Left renal cortex interstitium (tissue), 4 donors: ENCODE measurements around the gene CHRDL2. TPM values are rescaled to one million over a fixed set of nuclear protein-coding genes. Genes with fewer than 3 reads are reported as not detected.
"Not testable (repeated sequence)": the region's sequence is repeated elsewhere in the genome, so short reads cannot be mapped to it uniquely, and the experiment has no call there.

Source experiments
- DNase-seq, 4 donors: peaks; one replicate each; pipeline ENCODE4 v3.0.0-alpha.2; 2013; ENCODE audit warnings: low read depth in 4 of 4, low spot score in 2 of 4, missing footprints in 1 of 4
- polyA plus RNA-seq, 4 donors: library from polyadenylated mRNA; unstranded; fragments of 120-200 nt; gene quantifications; one replicate each; pipeline ENCODE4 v1.2.1, GENCODE V29; 2013; ENCODE audit not compliant: insufficient read length in 4 of 4

CHRDL2 gene
- polyA plus RNA-seq, 4 donors: 0.19 to 0.99 (median 0.54) TPM

DNA sequence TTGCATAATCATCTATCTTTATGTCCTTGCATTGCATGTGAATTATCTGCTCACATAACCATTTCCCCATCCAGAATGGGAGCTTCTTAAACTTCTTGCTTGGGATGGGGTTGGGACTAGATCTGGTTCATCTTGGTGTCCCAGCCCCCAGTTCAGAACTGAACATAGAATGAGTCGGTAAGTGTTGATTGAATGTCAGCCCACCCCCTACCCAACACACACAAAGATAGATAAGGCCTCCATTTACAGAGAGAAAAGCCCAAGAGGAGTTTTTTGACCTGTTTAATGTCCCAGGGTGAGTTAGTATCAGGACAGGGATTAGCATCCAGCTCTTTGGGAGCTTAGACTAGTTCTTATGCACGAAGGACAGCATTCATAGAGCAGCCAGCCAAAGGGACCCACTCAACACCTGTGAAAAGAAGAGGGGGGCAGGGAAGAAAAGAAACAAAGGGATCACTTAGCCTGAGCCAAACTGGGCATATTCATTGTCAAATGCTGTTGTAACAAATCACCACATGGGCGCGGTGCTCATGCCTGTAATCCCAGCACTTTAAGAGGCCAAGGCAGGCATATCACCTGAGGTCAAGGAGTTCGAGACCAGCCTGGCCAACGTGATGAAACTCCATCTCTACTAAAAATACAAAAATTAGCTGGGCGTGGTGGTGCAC lies 57.4 kb downstream of the CHRDL2 start:
- no peak for DNase-seq

DNA sequence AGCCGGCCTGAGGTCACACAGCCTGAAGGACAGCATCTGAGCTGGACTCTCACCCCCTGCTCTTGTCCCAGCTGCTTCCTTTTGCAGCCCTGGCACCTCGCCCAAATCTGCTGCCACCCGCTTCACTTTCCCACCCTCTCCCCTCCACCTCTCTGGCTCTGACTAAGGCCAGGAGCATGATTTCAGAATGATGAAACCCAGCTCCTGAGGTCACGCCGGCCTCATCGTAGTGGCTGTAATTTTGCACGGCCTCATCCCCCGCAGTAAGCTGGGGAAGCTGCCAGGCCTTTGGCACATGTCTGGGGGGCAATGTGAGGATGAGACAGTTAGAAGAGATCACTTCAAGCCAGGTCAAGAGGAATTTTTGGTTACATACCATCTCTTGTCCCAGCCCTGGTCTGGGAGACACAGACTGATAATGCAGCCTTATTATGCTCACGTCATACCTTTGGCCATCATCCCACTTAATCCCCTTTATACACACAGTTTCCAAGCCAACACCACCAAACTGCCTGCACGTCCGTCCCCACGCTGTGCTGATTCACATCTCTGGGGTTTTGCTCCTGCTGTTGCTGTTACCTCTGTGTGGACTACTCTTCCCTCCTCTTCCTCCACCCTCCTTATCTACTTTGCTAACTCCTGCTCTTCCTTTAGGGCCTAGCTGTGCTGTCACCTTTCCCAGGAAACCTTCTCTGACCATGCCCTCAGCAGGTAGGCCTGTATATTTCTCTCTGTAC lies 58.1 kb downstream of the CHRDL2 start:
- DNase-seq: no peak

DNA sequence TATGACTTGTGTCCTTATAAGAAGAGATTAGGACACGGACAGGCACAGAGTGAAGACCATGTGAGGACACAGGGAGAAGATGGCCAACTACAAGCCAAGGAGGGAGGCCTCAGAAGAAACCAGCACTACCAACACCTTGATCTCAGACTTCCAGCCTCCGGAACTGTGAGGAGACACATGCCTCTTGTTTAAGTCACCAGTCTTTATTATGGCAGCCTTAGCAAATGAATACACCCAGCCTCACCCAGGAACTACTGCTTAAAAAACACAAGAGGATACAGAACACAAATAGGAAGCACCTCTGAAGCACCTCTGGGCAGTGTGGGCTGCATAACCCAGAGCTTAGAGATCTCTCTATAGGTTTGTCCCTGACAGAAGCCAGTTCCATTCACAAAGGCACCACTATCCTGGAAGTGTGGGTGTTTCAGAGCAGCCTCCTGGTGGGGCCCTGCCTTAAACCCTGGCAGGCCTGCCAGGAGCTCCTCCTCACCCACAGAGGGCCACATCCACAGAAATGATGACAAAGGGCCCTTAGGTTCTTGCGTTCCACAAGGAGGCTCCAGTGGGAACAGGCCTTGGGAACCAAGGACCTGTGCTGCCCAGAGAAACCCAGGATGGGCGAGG lies 58.8 kb downstream of the CHRDL2 start:
- DNase-seq: no peak

DNA sequence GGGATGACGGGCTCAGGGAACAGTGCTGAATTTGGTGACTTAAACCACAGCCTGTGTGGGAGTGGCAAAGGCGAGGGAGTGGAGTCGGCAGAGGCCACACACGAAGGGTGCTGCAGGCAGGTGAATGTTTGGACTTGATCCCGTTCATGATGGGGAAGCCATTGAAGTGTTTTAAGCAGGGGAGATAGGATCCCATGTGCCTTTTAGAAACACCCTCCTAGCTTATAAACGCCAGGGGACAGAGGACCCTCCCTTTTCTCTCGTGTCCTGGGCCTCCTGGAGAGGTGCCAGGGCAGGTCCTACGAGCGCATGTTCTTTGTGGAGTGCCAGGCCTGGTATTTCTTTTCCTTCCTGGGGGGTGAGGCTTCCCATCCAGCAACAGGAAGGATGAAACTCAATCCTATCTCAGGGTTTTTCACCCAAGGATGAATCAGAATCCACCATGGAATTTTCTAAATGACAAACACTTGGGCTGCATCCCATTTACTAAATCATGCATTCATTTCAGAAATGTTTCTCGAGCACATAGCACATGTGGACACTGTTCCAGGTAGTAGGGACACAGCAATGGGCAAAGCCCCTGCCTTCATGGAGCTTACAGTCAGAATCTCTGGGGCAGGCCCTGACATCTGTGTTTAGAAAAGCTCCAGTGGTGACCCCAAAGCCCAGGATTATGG lies 59.6 kb downstream of the CHRDL2 start:
- no peak for DNase-seq

DNA sequence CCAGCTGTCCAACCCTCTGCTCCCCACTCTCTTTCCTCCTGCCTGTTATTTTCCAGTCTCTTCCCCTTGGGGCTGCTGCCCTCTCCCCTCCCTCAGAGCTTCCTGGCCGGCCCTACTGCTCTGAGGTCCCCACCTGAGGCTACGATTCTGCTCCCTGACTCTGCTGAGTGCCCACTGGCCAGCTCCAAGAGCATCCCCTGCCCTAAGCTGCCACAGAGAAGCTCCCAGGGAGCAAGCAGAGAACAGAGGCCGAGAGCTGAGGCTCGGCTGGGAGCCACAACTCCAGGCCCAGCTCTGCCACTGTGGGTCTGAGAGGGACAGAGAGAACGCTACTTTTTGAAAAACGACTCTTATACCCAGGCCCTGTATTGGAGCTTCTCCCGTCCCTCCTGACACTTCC lies 61.1 kb downstream of the CHRDL2 start:
- no peak for DNase-seq

DNA sequence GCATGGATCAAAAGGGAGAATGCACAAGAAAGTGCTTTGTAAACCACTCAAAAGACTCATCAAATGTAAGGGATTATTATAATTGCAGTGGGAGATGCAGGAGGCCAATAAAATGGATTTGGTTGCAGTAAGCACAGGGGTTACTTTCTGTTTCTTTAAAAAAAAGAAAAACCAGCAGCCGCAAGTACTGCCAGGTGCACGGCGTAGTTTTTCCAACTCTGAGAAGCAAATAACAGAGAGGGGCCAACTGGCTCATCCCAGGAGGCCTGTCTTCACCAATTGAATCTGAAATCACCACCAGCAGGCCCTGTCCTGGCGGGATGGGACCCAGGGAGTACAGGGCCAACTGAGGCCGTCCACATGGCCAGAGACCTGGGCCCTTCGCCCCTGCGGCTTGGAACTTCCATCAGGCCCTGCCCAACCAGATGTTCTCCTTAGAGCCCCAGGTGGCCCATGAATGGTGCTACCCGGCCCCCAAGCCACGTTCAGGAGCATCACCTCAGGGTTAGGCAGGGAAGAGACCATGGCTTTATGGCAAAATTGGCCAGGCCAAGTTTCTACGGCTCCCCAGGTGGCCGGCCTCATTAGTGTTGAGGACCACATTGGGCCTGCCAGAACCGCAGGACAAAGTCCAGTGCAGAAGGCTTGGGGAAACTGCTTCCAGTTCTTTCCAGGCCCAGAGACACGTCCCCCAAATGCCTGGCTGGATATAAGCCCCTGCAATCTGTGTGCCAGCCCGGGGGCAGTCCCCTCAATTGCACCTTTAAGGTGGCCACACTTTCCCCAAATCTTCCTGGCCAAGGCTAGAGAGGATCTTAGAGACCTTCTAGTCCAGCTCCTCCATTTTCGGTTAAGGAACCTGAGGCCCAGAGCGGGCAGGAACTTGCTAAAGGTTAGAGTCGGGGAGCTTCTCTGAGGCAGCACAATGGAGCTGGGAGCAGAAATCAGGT lies 61.7 kb downstream of the CHRDL2 start:
- DNase-seq: no peak

DNA sequence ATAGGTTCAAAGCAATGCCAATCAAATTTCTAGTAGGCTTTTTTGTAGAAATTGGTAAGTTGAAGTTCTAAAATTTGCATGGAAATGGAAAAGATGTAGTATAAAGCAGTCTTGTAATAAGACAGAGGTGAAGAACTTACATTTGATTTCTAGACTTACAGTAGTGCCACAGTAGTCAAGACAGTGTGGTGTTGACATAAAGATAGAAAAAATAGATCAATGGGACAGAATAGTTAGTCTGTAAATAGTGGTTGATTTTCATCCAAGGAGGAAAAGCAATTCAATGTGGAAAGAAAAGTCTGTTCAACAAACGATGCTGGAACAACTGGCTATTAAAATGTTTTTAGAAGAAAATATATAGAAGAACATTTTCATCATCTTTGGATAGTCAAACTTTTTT lies 67.9 kb downstream of the CHRDL2 start:
- no peak for DNase-seq

DNA sequence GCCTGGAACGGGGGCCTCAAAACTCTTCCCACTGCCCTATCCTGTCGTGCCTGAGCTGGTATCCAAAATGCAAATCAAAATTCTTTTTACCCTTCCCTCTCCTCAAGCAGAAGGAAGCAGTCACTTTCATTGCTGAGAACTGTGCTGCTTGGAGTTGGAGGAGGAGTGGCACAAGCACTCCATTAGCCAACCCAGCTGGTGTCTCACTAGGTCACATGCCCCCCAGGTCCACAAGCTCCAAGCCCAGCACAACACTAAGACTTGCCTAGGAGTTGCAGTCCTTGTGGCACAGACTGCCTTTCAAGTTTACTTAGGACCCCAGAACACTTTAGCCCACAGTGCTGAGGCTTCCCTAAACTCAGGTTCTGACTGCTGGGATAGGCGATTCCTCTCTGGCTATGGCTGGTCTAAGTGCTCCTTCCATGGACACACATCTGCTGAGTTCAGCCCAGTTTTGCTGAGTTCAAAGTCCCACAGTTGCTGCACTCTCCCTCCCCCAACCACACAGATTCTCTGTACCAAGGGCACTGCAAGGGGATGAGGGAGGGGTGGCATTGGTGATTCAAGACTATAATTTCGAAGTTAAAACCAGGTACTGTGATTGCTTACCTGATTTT lies 68.6 kb downstream of the CHRDL2 start:
- DNase-seq: no peak

DNA sequence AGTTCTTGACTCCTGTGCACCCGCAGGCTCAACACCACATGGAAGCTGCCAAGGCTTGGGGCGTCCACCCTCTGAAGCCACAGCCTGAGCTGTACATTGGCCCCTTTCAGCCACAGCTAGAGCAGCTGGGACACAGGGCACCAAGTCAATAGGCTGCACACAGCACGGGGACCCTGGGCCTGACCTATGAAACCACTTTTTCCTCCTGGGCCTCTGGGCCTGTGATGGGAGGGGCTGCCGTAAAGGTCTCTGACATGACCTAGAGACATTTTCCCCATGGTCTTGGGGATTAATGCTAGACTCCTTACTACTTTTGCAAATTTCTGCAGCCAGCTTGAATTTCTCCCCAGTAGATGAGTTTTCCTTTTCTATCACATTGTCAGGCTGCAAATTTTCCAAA lies 72.1 kb downstream of the CHRDL2 start:
- DNase-seq: not testable (repeated sequence)

DNA sequence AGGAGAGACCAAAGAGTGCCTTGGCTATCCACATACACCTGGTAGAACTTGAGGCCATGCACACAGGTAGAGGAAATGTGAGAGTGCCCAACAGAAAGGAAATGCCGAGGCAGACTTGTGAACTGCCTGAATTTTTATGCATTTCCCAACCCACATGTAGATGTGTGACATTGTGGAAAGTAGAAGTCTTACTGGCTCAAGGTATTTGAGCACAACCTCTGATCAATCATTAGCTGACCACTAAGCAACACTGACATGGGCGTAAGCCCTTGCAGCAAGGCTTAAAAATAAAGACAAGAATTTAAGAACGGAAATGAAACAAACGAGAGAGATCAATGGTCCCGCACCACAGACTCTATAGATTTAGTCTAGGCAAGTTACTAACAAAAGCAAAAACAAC lies 76.2 kb downstream of the CHRDL2 start:
- no peak for DNase-seq

DNA sequence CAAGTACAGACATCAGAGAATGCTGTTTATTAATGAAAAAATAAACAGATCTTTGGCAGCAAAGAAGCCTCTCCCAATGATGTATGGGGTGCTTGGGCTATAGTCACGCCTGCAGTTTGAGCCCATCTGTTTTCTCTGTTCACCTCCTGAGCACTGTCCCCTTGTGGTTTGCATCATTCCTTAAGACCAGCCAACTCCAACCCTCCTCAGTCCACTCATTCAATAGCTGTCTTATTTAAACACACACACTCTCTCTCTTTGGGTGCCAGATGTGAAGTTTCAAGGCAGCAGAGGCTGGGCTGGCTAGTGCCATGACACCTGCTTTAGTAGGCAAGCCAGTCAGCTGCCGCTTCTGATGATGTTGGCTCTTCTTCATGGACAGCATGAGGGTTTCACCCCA lies 80.7 kb downstream of the CHRDL2 start:
- DNase-seq: no peak

DNA sequence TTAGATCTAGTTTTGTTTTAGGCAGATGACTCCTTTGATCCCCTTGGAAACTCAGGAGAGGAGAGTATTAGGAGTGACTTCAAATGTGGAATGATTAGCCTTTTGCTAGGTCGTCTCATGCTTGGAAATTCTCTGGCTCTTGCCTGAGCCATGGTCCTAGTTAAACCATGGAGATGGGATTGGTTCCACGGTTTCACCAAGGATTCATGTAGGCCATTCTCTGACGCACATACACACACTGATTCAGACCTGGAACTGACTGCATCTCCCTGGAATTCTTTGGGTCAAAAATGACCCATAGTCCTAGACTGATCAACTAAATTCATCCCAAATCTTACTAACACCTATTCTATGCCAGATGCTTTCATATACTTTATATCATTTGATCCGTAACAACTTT lies 82.3 kb downstream of the CHRDL2 start:
- DNase-seq: no peak

DNA sequence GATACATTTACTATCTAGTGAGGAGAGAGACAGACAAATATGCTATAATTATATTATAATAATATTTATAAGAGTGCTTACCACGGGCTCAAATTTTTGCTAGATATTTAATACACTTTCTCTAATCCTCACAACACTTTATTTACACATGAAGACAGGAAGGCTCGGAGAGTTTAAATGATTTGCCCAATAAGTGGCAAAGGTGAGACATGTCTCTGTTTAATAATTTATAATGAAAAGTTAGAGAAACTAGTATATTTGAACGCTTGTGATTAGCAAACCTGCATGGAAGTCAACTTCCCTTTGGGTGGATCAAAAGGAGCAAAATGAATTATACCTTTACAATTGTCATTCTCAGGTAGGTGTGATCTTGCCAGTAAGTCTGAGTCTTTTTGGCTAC lies 83.4 kb downstream of the CHRDL2 start:
- DNase-seq: no peak

DNA sequence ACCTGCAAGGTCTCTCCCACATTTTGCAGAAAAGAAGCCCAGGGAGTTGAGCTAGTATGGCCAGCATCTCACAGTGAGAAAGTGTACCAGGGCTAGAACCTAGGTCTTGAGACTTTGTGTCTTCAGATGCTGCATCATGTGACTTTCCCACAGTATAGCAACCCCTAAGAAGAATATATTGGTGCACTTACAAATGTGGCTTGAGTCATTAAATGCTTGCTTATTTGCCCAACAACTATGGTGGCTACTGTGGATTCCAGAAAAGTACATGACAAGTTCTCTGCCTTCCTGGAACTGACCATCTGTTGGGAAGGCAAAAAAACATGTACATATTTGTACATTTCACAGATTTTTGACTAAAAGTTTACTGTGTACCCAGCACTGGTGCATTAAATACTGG lies 83.8 kb downstream of the CHRDL2 start:
- DNase-seq: no peak

DNA sequence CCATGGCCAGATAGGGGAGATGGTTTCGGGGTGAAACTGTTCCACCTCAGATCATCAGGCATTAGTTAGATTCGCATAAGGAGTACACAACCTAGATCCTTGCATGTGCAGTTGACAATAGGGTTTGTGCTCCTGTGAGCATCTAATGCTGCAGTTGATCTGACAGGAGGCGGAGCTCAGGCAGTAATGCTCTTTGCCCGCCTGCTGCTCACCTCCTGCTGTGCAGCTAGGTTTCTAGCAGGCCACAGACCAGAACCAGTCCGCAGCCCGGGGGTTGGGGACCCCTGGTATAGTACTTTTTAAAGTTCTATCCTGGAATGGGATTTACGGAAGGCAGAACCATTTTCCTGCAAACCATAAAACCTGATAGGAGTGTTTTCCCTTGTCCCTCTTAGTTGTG lies 84.3 kb downstream of the CHRDL2 start:
- DNase-seq: no peak

Other genes starting within 250 kb of the CHRDL2 start
- gene LIPT2, start 237.7 kb downstream of the CHRDL2 start, polyA plus RNA-seq: 10 to 100 TPM in 1 of 4 donors, 1 to 10 TPM in 3; 8.1 to 10.3 (median 9.1) TPM
- gene POLD3, start 138.8 kb downstream of the CHRDL2 start, polyA plus RNA-seq: 10 to 100 TPM; 29.6 to 36.3 (median 34.5) TPM
- 10 to 100 TPM; 14.3 to 19.3 (median 18.3) TPM for gene RNF169, start 17.4 kb upstream of the CHRDL2 start, polyA plus RNA-seq
- gene XRRA1, start 217.7 kb upstream of the CHRDL2 start, polyA plus RNA-seq: 10 to 100 TPM in 3 of 4 donors, 1 to 10 TPM in 1; 9.2 to 16.4 (median 13.7) TPM
- 100 to 1,000 TPM; 195 to 255 (median 212) TPM for gene SPCS2, start 217.8 kb upstream of the CHRDL2 start, polyA plus RNA-seq